GM19238 (cell line): ENCODE data around the gene WNT3.
"Not testable (repeated sequence)": the region's sequence is repeated elsewhere in the genome, so short reads cannot be mapped to it uniquely, and the experiment has no call there.

Experiments
- DNase-seq: peaks from one replicate; pipeline ENCODE4 v3.0.0; 2011; ENCODE audit warnings: low spot score; ENCODE audit not compliant: insufficient read length

Gene WNT3

DNA sequence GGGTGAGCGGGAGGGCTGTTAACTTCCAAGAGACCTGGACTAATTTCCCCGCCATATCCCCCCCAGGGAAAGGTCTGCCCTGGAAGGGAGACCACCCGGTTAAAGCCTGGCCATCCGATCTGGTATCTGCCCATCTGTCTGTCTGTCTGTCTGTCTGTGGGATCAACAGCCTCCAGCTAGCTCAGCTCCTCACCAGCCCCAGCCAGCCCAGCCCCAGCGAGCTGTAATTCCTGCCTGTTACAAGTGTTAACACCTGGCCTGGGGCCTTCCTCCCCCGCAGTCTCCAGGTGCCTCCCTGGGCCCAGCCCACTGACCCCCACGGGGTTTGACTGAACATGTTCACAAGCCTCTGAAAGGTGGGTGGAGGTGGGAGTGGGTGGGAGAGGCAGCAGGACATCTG is 4.0 kb downstream of the WNT3 start:
- DNase-seq: no peak

DNA sequence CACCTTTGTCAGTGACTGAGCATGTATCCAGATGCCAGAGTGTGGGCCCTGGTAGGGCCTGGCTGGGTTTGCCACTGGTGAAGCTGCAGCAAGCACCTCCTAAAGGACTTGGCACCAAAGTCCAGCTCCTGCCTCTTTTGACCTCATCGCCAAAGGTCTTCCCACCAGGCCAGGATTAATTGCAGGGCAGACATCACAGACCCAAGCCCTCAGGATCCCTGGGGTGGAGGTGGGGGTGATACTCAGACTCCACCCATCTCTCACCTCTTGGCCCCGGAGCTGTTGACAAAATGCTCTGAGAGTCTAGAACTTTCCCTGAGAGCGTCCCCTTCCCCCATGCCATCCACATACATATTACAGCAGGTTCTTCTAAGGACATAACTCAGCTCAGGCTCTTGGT is 4.6 kb downstream of the WNT3 start:
- no peak for DNase-seq

DNA sequence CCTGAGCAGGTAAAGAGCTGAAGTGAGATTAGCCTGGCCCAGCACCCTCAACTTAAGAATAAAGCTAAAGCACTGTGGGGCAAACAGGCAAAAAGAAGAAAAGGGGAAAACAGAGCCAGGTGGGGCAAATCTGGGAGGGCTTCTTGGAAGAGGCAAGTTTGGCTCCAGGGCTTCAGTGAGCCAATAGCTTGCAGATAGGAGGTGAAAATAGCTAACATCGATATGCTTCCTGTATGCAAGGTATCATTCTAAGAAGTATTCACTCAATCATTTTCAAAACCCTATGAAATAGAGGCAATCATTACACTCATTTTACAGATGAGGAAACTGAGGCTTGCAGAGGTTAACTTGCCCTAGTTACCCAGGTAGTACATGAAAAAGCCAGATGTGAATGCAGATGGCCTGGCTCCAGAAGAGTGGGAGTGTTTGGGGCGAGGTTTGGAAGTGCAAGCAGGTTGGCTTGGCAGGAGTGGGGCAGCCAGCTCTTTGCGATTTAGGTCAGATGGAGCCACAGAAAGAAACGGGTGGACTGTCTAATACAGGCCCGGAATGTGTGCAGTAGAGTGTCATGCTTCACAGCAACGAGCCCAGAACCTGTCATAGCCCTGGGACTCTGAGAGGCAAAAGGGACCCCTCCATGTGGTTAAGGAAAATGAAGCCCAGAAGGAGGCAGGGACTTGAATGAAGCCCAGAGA is 5.7 kb downstream of the WNT3 start:
- DNase-seq: no peak

DNA sequence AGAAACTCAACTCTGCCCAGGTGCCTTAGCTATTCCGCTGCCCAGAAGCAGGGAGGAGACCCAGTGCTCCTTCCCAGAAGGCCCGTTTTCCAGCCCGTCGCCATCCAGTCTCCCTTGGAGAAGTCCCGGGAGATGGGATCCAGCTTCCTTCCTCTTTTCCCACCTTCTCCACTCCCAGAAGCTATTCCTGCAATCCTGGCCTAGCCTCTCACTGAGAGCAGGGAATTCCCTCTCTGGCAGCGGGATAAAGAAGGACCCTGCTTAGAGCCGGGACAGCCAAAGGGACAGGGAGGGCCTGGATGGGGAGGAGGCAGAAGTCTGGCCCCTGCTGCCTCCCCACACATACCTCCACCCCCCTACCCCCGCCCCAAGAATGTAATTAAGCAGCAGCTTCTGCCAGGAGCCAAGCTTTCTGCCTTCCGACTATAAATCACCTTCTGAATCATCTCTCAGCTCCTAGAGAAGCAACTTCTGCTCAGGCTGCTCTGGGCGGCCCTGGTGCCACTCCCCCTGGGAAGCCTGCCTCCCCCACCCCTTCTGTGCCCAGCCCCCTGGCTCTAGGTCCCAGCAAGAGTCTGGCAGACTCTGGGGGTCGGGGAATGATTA is 6.4 kb downstream of the WNT3 start:
- DNase-seq: no peak

DNA sequence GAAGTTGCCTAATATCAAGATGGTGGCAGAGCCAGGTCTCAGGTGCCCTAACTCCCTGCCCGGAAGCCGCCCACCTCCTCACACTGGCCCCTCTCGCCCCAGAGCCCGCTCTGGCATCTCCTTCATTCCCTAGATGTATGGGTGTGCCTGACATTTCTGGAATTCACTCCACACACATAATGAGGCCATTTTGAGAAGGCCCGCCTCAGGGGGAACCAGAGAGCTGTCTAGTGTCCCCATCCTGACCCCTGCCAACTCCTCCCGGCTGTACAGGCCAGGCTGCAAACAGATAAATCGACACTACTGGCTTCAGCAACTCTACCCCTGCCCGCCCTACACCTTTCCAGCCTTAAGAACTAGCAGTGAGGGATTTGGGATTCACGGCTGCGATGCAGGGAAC is 7.7 kb downstream of the WNT3 start:
- DNase-seq: no peak

DNA sequence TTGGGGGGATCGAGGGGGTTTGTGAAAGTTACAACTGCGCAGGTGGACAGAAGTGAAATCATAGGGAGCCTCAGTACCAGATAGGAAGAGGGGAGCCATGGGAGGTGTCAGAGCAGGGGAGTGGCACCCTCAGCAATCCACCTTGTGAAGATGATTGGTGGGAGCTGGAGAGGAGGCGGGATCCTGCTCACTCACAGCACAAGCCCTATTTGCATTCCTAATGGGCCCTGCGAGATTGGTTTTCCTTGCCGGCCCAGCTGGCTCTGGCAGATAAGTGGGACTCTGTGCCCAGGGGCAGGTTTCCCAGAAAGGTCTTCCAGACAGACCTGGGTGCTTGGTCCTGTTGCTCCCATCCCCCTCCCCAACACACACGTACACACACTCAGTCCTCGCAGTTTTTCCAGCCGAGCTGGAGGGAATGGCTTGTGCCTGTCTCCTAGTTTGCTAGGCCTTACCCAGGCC is 9.4 kb downstream of the WNT3 start:
- DNase-seq: no peak

DNA sequence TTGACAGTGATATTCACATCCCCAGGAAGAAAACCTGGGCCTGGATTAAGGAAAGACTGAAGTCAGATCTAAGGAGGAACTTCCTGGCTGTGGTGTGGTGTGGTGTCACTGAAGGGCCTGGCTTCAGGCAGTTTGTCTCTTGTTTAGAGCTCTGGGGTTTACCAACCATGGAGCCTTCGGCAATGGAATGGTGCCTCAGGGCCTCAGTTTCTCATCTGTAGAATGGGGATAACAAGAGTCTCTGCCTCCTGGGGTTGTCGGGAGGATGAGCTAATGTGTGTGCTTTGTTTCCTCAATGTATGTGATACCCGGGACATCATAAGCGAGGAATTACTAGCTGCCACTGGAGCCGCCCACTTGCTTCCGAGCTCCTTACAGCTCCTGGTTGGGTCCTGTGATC is 12.7 kb downstream of the WNT3 start:
- DNase-seq: no peak

DNA sequence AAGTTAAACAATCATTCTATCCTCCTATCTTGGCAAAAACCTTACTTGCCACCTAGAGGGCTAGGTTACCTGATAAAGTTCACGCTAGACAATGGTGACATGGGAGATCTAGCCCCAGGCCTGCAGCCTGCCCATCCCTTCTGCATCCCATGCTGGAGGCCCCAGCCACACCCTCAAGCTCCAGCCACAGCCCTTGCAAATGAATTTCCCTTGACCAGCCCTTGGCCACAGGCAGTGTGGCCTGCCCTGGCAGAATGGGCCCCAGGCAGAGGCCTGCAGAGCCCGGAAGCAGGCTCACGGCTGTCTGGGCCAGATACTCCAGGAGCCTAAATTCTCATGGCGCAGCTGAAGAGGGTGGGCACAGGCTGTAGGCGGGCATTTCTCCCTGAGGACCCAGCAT is 14.9 kb downstream of the WNT3 start:
- DNase-seq: no peak

DNA sequence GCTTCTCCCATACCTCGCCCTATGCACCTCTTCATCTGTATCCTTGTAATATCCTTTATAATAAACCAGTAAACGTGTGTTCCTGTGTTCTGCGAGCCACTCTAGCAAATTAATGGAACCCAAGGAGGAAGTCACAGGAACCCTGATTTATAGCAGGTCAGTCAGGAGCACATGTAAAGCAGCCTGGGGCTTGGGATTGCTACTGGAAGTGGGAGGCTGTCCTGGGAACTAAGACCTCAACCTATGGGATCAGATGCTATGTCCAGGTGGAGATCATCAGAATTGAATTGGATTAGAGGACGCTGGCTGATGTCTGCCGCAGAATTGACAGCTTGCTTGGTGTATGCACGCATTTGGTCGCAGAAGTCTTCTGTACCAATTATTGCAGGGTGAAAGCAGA is 15.7 kb downstream of the WNT3 start:
- DNase-seq: no peak

DNA sequence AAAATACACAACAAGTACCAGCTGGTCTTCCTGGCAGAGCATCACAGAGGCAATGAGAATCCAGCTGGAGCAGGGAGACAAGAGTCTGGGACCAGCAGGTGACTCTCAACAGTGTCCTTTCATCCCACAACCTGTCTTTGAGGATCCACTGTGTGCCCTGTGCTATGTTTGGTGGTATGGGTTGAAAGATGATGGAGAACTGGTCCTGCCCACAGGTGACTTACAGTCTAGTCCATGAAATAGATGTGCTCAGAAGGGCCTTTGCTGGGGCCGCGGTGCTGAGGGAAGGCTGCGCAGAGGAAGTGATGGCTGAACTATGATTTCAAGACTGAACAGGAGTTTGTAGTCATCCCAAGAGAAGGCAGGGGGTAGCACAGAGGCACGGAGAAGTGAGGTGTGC is 17.9 kb downstream of the WNT3 start:
- DNase-seq: no peak

DNA sequence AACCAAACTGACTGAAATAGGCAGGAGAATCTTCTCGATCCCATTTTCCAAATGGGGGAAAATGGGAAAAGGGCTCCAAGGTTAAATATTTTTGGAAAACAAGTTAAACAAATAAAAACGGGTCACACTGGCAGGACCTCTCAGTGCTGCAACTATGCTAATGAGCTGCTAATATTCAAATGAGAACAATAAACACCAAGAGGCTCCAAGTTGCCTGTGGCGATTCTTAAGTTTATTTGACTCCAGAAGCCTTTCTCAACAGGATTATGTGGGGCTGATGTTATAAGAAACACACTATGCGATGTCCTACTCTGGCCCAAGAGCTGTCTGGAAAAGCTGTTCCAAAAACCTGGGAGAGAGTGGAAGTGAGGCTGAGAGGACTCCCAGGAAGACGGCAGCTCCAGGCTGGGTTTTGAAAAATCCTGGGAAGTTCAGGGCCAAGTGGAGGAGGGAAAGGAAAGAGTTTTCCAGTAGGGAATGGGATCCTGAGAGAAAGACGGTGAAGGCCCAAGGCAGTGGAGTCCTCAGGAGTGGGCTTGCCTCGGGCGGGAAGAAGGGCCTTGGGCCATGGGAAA is 21.4 kb downstream of the WNT3 start:
- no peak for DNase-seq

DNA sequence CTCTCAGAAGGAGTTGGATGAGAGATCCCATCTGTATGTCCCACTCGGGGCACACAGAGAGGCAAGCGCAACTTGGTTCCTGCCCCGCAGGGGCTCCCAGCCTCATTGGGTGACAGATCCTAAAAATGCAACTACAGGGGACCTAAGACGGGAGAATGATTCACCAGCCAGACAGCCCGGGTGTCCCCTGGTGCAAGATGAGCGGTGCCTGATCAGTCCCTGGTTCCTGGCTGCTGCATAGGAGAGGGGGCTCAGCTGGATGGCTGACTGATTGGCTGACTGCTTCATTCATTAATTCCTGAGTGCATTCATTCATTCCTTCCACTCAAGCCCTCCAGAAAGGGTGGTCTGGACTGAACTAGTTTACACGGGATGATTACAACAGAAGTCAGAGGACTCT is 22.0 kb downstream of the WNT3 start:
- no peak for DNase-seq

DNA sequence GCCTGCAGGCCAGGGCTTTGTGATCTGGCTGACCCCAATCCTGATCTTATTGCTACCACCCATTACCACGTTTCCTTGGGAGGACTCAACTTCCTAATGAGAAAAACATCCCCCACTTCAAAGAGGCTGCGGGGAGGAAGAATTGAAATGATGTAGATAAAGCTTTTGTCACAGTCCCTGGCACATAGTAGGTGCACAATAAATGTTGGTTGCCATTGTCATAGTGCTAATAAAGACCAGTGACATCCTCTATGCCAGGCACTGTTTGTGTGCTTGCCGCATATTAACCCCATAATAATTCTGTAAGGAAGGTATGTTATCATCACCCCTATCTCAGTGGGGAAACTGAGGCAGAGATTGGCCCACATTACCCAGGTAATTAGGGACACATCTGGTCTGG is 22.4 kb downstream of the WNT3 start:
- no peak for DNase-seq

DNA sequence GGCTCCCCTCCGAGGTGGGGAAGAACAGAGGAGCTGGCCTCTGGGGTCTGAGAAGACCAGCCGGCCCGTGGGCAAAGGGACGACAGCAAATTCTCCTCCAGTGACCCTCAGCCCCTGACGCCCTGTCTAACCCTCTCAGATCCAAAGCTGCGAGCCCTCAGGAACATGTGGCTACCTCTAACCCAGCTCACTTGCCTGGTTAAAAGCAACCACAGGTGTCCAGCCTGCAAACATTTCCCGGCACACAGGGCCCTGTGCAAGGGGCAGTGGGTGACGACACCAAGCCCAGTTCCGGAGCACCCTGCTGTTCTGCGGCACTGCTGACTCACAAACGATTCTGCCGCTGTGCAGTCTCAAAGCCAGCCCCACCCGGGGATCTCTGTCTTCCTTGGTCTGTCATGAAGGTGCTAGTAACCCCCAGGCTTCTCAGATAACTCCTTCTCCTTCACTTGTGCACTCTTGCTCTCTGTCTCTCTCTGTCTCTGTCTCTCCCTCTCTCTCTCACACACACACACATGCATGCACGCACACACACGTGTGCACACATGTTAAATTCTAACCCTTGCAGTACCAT is 23.0 kb downstream of the WNT3 start:
- DNase-seq: no peak

DNA sequence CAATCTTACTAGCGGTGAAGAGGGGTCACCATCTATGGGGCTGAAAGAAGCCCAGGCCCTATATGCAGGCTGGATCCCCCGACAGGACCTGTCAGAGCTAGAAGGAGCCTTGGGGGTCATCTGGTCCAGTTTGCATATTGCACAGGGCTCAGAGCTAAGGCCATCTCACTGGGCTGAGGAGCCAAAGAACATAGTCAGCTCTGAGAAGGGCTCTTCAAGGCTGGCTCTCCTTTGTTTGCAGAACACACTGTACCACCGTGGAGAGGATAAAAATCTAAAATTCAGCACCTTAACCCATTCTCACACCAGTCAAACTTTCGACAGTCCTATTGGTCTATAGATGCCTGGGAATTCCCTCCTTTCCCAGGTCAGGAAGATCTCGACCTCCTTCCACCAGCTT is 24.2 kb downstream of the WNT3 start:
- DNase-seq: no peak

DNA sequence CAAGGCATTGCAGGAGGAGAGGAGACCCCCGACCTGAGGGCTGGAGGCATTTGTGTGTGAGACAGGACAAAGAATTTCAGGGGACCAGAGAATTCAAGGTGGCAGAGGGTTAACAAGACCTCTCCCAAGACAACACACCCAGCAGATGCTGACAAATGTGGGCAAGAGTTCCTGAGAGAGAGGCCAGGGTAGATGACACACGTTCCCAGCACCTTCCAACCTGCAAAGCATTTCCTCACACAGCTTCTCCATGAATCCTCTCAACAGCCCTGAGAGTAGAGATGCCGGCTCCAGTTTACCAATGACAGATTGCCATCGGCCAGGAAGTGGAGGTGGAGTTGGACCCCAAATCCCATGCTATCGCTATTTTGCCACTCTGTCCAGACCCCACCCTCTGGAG is 25.0 kb downstream of the WNT3 start:
- DNase-seq: no peak

DNA sequence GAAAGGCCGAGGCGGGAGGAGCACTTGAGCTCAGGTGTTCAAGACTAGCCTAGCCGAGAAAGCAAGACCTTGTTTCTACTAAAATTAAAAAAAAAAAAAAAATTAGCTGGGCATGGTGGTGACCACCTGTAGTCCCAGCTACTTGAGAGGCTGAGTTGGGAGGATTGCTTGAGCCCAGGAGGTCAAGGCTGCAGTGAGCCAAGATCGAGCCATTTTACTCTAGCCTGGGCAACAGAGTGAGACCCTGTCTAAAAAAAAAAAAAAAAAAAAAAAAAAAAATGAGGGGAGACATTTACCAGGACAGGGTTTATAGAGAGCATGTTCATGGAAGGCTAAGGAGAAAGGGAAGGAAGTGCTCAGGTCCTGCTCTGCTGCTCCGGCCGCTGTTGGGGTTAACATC is 25.5 kb downstream of the WNT3 start:
- not testable (repeated sequence) for DNase-seq

DNA sequence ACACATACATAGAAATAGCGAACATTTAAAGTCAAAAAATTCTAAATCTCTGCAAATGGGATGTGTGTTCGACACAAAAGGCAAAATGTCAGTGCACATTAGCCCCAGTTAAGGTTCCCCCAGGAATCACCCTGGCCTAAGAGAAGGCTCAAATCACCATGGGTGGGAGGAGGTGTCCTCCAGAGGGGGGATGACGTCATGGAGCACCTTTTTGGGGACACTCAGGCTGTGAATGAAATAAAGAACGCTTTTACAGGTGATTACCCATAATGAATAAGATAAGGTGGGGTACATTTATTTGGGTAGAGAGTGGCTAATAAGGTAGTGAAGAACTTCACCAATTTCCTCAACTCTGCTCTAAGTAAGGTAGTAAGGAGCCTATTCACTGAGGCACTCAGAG is 26.4 kb downstream of the WNT3 start:
- DNase-seq: no peak

DNA sequence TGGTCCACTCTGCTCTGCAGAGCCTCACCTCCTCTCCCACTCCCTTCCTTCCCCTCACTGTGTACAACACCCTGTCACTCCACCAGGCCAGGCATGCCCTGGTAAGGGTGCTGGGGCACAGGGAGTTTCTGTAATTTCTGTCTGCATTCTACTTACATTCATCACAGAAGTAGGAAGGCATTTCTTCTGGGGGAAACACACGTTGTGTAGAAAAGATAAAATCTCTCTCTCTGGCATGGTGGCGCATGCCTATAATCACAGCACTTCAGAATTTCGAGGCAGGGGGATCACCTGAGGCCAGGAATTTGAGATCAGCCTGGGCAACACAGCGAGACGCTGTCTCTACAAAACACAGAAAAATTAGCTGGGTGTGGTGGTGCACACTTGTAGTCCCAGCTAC is 27.0 kb downstream of the WNT3 start:
- no peak for DNase-seq

DNA sequence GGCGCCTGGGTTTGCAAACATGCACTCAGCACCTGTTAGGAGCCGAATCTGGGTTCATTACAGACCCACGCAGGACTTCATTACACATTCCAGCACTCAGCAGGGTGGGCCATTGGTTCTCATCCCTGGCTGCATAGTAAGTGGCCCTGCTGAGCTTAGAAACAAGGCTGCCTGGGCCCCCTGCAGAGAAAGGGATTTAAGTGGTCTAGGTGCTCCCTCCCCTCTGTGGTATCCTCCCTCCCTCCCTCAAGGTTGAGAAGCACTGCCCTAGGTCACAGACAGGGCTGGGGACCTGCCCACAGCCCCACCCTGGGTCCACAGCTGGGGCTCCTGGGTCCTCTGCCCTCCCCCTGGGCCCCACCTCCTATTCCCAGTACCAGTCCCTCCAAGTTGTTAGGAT is 28.3 kb downstream of the WNT3 start:
- no peak for DNase-seq

DNA sequence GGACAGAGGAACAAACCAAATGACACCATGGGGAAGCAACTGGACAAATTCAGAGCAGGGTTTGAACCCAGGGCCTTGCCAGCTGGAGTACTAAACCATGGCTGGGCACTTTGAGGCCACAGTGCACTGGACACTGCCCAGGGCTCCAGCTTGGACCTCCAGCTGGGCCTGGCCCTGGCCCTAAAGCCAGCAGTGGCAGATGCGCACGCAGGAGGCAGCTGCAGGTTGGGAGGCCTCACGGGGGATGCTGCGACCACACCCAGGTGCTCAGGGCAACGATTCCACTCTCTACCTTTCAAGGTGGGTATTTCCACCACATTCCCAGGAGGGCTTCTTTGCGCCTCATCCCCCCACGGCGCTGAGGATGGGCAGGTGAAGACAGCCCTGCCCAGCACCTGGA is 28.9 kb downstream of the WNT3 start:
- no peak for DNase-seq

DNA sequence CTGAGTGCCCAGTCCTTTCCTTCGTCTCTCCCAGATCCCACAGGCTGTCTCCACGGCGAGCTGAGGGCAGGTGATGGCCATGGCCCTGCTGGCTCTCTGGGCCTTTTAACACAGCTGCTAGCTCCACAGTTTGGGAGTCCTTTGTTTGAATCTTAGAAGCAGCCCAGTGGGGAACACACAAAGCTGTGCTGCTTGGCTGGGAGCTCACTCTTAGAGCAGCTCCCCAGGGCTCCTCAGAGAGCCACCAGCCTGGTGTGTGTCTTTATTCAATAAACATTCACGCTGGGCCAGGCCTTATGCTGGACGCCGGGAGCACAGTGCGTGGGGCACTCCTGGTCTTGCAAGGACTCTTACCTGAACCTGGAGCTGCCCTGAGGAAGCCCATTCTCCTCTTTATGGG is 29.7 kb downstream of the WNT3 start:
- no peak for DNase-seq

DNA sequence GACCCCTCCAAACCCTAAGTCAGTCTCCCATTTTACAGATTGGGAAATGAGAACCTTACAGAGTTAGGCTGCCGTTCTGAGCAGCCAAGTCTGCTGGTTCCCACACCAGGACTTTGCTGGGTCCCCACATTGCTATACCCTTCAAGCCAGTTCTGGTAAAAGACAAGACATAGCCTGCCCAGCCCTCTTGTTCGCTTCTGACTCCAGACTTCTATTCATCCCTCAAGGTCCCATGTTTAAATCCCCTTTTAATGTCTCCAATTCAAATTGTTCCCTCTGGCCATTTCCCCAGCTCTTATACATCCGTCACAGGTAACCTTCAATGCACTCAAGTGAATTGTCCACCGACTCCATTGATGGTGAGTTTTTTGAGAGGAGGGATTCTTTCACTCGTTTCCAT is 30.2 kb downstream of the WNT3 start:
- DNase-seq: no peak
